Adrenal gland (tissue), 5 donors: Measurements from ENCODE around the gene ATP8A2.

ENCODE experiments used
- CTCF ChIP-seq, 6 experiments: fragments of 450-650 bp in 4 of 6; fragments of 200-600 bp in 2 of 6; sonication (generic) in 1 of 6; IDR thresholded peaks; 1 replicate in 5 of 6; 2 replicates in 1 of 6; pipeline versions ENCODE4 v1.5.1 to v1.8.0; 2016 to 2021; ENCODE audit warnings: antibody characterized with exemption in 6 of 6, mild to moderate bottlenecking in 2 of 6, moderate library complexity in 1 of 6
- POLR2A ChIP-seq, 2 donors: fragments of 450-650 bp; IDR thresholded peaks; one replicate each; pipeline ENCODE4 v1.6.1; 2017; ENCODE audit warnings: antibody characterized with exemption in 2 of 2, mild to moderate bottlenecking in 2 of 2, moderate library complexity in 1 of 2
- donor health status: DM: no; HTN: no; CAD: no.

DNA sequence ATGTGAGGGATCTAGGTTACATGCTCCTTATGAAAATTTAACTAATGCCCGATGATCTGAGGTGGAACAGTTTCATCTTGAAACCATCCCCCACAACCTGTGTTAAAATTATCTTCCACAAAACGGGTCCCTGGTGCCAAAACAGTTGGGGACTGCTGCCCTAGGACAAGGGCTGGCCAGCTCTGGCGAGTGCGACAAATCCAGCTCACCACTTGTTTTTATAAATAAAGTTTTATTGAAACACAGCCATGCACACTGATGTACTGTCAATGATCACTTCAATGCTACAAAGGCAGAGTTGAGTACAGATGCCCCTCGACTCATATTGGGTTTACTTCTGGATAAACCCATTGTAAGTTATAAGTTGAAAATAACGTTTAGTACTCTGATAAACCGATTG, 235.3 kb downstream of the ATP8A2 start:
- TF ChIP-seq CTCF (IDR thresholded peaks at IDR 0.05): no peak
- TF ChIP-seq POLR2A (IDR thresholded peaks at IDR 0.05): no peak
